KMS-11 (cell line): ENCODE results near the gene STK24.

Source experiments
- H2AFZ ChIP-seq: fragments of 200-600 bp; sonication (generic); 2 replicates; pipeline ENCODE4 v1.6.1; 2016; ENCODE audit warnings: antibody characterized with exemption, mixed run types, low read depth
- H3K27ac ChIP-seq: fragments of 200-600 bp; sonication (generic); 2 replicates; pipeline ENCODE4 v1.6.1; 2016; ENCODE audit warnings: mild to moderate bottlenecking, mixed run types
- H3K27me3 ChIP-seq: fragments of 200-600 bp; sonication (generic); 2 replicates; pipeline ENCODE4 v1.6.1; 2017; ENCODE audit warnings: mild to moderate bottlenecking, low read depth, mixed run types, moderate library complexity; ENCODE audit not compliant: insufficient read depth
- H3K36me3 ChIP-seq: fragments of 200-600 bp; sonication (generic); 2 replicates; pipeline ENCODE4 v1.6.1; 2017; ENCODE audit warnings: mild to moderate bottlenecking, mixed run types; ENCODE audit not compliant: insufficient read depth
- H3K4me1 ChIP-seq: fragments of 200-600 bp; sonication (generic); 2 replicates; pipeline ENCODE4 v1.6.1; 2016; ENCODE audit warnings: mild to moderate bottlenecking, low read depth, mixed run types; ENCODE audit not compliant: poor library complexity, severe bottlenecking
- H3K4me2 ChIP-seq: fragments of 200-600 bp; sonication (generic); 2 replicates; pipeline ENCODE4 v1.7.0; 2016; ENCODE audit warnings: mild to moderate bottlenecking, mixed run types
- H3K4me3 ChIP-seq: fragments of 200-600 bp; sonication (generic); IDR thresholded peaks from 2 replicates; pipeline ENCODE4 v1.6.1; 2017; ENCODE audit warnings: low read depth, low read length, mixed read lengths; ENCODE audit not compliant: insufficient read depth
- H3K79me2 ChIP-seq: fragments of 200-600 bp; sonication (generic); 2 replicates; pipeline ENCODE4 v1.6.1; 2016; ENCODE audit warnings: low read depth, mixed run types; ENCODE audit not compliant: insufficient read depth
- H3K9ac ChIP-seq: fragments of 200-600 bp; sonication (generic); 2 replicates; pipeline ENCODE4 v1.6.1; 2016; ENCODE audit warnings: mild to moderate bottlenecking, mixed run types
- H4K20me1 ChIP-seq: fragments of 200-600 bp; sonication (generic); 2 replicates; pipeline ENCODE4 v1.6.1; 2016; ENCODE audit warnings: mild to moderate bottlenecking, mixed run types; ENCODE audit not compliant: insufficient read depth
- TF ChIP-seq, protein P1 (sequence below): fragments of 200-600 bp; sonication (generic); conservative IDR thresholded peaks from 2 replicates; pipeline ENCODE4 v1.6.1; 2017; ENCODE audit warnings: low read depth, mild to moderate bottlenecking, antibody characterized with exemption, low read length, moderate library complexity, mixed read lengths

Gene STK24

DNA sequence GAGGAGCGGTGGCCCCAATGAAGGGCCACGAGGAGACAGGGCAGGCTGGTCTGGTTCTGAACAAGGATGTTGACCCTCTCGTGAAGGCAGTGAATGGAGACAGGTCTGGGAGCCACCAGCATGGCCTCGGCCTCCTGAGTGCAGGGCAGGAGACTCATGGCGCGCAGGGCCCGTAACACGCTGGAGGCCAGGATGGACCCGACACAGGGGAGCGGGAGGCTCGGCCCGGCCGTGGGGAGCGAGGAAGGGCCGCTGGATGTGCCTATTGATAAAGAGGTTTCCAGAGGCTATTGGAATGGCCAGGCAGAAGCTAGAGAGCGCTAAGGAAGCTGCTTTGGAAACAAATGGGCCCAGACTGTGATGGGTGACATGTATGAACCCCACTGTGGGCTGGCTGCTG lies 132.5 kb downstream of the STK24 start:
- H3K4me2 ChIP-seq = no peak overlapping the region
- no peak overlapping the region for H3K27ac ChIP-seq
- no peaks in the 10 kb centered on the region for H3K79me2 ChIP-seq
- no peak overlapping the region for H2AFZ ChIP-seq
- no peaks in the 10 kb centered on the region for H3K36me3 ChIP-seq
- no peak overlapping the region for H3K9ac ChIP-seq
- H4K20me1 ChIP-seq = no peaks in the 10 kb centered on the region
- H3K4me3 ChIP-seq = no peak overlapping the region
- H3K27me3 ChIP-seq = no peaks in the 10 kb centered on the region
- H3K4me1 ChIP-seq = no peaks in the 10 kb centered on the region
- TF ChIP-seq, protein P1, sequence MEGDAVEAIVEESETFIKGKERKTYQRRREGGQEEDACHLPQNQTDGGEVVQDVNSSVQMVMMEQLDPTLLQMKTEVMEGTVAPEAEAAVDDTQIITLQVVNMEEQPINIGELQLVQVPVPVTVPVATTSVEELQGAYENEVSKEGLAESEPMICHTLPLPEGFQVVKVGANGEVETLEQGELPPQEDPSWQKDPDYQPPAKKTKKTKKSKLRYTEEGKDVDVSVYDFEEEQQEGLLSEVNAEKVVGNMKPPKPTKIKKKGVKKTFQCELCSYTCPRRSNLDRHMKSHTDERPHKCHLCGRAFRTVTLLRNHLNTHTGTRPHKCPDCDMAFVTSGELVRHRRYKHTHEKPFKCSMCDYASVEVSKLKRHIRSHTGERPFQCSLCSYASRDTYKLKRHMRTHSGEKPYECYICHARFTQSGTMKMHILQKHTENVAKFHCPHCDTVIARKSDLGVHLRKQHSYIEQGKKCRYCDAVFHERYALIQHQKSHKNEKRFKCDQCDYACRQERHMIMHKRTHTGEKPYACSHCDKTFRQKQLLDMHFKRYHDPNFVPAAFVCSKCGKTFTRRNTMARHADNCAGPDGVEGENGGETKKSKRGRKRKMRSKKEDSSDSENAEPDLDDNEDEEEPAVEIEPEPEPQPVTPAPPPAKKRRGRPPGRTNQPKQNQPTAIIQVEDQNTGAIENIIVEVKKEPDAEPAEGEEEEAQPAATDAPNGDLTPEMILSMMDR = no peak

DNA sequence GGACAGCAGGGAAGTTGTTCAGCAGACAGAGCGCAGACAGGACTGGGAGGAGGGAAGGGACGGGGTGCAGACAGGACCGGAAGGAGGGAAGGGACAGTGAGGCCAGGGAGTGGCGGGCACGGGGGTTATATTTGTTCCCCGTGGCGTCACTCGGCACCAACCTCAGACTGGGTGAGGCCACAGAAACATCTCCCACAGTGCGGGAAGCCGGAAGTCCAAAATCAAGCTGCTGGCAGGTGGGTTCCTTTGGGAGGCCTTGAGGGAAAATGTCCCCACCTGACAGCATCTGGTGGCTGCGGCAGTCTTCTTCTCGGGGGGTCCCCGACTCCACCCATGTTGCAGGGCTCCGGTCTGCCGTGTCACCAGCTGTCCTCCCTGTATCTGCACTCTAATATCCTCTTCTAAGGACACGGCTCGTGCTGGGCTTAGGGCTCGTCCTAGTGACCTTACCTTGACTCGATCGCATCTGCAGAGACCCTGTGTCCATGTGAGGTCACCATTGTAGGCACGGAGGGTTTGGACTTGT lies 133.0 kb downstream of the STK24 start:
- H3K4me3 ChIP-seq = no peak overlapping the region
- H3K36me3 ChIP-seq = no peaks in the 10 kb centered on the region
- H3K79me2 ChIP-seq = no peaks in the 10 kb centered on the region
- no peak overlapping the region for H3K9ac ChIP-seq
- no peaks in the 10 kb centered on the region for H3K27me3 ChIP-seq
- no peak overlapping the region for H2AFZ ChIP-seq
- TF ChIP-seq, protein P1 = no peak
- H3K4me2 ChIP-seq = no peak overlapping the region
- H3K4me1 ChIP-seq = no peaks in the 10 kb centered on the region
- H3K27ac ChIP-seq = no peak overlapping the region
- H4K20me1 ChIP-seq = no peaks in the 10 kb centered on the region

DNA sequence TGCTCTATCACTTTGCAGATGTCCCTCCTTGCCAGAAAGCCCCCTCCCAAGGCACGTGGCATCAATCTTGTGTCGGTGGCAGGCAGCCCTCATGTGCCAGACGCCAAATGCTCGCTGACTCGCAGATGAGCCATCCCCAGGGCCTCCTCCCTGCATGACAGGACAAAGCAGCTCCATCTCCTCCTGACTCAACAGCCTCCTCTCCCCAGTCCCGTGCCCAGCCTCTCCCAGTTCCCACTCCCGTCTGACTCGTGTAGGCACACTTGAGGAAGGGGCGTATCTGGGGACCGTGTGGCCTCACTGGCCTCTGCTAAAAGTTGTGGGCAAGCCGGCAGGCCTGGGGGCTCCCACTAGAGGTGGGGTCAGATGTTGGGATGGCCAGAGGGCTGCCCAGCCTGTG lies 133.6 kb downstream of the STK24 start:
- Histone ChIP-seq H3K79me2 (no peaks in the 10 kb centered on the region), H3K4me3 (no peak overlapping the region), H3K9ac (no peak overlapping the region), H4K20me1 (no peaks in the 10 kb centered on the region), H3K27ac (no peak overlapping the region), H2AFZ (no peak overlapping the region), H3K4me1 (no peaks in the 10 kb centered on the region), H3K36me3 (no peaks in the 10 kb centered on the region), H3K27me3 (no peaks in the 10 kb centered on the region), H3K4me2 (no peak overlapping the region)
- TF ChIP-seq, protein P1 = no peak

DNA sequence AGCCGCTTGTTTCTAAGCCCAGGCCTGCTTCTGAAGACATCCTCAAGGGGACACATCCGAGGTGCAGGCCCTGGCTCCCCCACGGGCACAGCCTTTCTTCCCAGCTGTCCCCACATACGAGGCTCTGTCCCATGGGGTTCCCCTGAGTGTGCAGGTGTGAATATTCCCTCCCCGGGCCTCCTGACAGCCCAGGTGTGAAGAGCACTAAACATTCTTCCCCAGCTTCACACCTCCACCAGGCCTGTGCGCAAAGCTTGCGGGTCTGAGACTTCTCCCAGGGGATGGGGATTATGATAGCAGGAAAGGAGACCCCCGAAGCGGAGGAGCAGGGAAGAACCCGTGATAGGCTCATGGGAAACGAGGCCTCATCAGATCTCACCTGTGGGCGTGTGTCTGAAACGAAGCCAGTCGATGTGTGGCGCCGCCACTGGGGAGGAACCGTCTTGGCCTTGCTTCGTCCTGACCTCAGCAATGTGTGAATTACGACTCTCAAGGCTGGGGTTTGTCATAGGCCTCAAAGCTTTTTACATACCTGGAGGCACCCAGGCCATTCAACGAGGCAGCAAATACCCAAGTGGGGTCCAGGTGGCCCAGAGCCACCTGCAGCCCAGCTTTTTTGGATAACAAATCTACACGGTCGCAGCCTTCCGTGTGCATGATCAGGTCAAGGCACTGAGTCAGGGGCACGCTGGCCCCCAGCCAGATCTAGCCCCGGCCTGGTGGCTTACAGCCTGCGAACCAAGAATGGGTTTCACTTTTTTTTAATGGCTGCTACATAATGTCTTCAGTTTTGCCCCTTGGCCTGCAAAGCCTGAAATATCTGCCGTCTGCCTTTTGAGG lies 134.3 kb downstream of the STK24 start:
- Histone ChIP-seq H4K20me1 (no peaks in the 10 kb centered on the region), H3K36me3 (no peaks in the 10 kb centered on the region), H3K4me3 (no peak overlapping the region), H3K27me3 (no peaks in the 10 kb centered on the region), H2AFZ (no peak overlapping the region), H3K9ac (no peak overlapping the region), H3K27ac (no peak overlapping the region), H3K79me2 (no peaks in the 10 kb centered on the region), H3K4me1 (no peaks in the 10 kb centered on the region), H3K4me2 (no peak overlapping the region)
- TF ChIP-seq, protein P1 = no peak
